GM12872 (cell line): ENCODE results near the gene TMEM183A.

Experiments used
- TF ChIP-seq, protein P1 (sequence below): IDR thresholded peaks from 3 replicates; pipeline ENCODE4 v1.5.1; 2011; ENCODE audit warnings: low read depth, mild to moderate bottlenecking, low read length, moderate library complexity; ENCODE audit not compliant: insufficient read depth

The TMEM183A gene

DNA sequence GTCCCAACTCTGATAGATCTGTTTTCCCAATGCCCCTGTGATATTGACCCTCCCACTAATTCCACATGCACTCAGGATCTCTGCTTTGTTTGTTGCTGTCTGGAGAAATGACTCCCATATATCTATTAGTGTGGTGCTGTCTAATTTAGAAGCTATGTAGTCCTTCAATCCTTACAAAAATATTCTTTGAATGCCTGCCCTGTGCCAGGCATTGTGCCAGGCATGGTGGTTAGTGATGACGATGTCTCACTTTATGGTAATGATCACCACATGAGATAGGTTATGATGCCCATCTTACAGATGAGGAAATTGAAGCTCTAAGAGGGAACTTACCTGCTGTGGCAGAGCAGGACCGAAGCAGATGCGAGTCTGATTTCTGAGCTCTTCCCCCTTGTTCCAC is 65.7 kb downstream of the TMEM183A start:
- TF ChIP-seq, protein P1, sequence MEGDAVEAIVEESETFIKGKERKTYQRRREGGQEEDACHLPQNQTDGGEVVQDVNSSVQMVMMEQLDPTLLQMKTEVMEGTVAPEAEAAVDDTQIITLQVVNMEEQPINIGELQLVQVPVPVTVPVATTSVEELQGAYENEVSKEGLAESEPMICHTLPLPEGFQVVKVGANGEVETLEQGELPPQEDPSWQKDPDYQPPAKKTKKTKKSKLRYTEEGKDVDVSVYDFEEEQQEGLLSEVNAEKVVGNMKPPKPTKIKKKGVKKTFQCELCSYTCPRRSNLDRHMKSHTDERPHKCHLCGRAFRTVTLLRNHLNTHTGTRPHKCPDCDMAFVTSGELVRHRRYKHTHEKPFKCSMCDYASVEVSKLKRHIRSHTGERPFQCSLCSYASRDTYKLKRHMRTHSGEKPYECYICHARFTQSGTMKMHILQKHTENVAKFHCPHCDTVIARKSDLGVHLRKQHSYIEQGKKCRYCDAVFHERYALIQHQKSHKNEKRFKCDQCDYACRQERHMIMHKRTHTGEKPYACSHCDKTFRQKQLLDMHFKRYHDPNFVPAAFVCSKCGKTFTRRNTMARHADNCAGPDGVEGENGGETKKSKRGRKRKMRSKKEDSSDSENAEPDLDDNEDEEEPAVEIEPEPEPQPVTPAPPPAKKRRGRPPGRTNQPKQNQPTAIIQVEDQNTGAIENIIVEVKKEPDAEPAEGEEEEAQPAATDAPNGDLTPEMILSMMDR: no peak

- TF ChIP-seq, protein P1: no peak
Measured at GRCh38 chr1:203073469-203073868, 66.3 kb downstream of the TMEM183A start.
